ENCODE measurements around the gene KIF5A.

Gene KIF5A

DNA sequence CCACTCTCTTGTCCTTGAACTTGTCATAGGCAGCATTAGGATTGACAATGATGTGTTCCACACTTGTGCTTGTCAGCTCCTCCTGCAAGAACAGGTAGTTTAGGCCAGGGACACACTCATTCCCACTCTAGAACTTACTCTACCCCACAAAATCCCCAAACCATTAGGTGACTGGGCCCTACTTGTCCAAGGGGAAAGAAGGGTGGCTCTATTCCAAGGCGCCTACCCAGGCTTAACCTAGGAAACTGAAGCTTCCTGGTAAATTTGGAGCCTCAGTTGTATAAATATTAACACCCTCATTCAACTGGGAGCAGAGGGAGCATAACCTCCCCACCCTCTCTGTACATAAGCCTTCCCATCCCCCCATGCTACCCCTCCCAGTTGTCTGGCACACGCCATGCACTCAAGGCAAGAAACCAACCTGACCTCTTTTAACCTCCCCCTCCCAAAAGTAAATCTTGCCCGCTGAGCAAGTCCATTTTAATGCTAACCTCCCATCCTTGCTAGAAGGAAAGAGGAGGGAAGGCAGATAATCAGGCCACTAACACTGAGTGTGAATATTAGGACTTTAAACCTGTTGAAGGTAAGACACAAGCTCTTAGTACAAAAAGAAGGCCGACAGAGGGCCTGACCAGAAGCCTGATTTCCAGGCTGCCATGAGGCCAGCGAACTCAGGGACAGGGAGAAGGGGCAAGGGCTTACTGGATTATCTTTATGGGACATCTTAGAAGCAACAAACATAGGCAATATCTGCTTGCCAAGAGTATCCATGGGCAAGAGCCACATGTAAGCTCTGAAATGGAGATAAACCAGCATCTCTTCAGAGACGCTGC, 13.9 kb upstream of the KIF5A start:
- DNase-seq (ENCODE audit: low read depth): no peak

DNA sequence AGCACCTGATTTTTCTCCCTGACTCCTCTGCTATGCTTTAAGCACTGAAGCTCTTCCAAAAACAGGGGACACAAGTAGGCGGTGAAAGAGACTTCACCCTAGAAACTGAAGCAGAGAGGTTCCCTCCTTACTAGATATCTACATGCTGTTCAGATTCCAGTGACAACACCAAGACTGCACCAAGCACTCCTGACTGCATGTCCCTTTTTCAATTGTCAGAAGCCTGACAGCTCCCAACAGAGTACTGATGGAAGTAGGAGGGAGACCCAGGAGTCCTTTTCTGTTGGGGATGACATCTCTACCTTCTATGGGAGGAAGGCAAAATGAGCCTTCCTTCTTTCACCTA, 13.3 kb upstream of the KIF5A start:
- DNase-seq (ENCODE audit: low read depth): no peak

DNA sequence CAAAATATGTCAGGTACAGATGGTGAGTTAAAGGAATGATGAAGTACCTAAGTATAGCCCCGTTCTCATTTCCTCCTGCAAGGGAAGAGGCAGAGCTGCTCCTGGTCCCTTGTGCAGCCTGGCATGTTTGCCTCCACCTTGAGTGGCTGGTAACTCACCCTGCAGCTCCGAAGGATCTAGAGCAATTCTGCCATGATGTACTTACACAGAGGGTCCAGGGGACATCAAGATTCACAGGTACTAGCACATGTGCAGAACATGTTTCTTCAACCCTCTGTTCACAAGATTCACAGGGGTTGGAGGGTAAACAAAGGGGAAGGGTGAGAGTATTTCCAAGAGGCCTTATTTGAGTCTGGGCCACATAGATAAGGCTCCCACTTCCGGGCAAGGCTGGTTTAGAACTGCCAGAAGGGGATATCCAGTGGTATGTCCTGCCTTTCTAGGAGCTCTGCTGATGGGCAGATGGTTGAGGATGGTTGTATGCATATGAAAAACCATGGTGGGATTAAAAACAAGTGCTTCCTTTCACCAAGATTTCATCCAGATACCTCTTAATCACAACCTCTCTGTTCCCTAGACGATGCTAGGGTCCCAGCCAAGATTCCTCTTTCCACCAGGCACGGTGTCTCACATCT, 10.6 kb upstream of the KIF5A start:
- DNase-seq (ENCODE audit: low read depth): no peak

- DNase-seq (ENCODE audit: low read depth): no peak
Measured at GRCh38 chr12:57541001-57541400, 8.8 kb upstream of the KIF5A start.

GRCh38 chr12:57541717-57542116, 8.1 kb upstream of the KIF5A start:
- DNase-seq (ENCODE audit: low read depth): no peak

DNA sequence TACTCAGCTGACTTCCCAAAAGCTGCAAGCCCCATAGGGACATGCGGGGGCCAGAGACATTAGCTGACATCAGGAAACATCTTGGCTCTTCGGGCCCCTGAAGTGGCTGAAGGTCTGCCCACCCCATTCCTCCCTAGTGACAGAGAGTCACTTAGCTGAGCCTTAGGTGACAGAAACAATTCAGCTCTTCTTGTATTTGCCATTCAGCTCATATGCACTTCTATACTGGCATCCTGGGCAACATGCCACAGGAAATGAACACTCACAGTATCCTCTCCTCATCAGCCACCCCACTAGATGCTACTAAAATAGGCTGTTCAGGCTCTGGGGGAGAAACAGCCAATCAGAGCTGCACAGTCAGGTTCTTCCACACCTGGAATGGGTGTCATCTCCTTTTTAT, 6.3 kb upstream of the KIF5A start:
- DNase-seq (ENCODE audit: low read depth): no peak

GRCh38 chr12:57545809-57546437, 3.9 kb upstream of the KIF5A start:
- no peak for DNase-seq (ENCODE audit: low read depth)

DNA sequence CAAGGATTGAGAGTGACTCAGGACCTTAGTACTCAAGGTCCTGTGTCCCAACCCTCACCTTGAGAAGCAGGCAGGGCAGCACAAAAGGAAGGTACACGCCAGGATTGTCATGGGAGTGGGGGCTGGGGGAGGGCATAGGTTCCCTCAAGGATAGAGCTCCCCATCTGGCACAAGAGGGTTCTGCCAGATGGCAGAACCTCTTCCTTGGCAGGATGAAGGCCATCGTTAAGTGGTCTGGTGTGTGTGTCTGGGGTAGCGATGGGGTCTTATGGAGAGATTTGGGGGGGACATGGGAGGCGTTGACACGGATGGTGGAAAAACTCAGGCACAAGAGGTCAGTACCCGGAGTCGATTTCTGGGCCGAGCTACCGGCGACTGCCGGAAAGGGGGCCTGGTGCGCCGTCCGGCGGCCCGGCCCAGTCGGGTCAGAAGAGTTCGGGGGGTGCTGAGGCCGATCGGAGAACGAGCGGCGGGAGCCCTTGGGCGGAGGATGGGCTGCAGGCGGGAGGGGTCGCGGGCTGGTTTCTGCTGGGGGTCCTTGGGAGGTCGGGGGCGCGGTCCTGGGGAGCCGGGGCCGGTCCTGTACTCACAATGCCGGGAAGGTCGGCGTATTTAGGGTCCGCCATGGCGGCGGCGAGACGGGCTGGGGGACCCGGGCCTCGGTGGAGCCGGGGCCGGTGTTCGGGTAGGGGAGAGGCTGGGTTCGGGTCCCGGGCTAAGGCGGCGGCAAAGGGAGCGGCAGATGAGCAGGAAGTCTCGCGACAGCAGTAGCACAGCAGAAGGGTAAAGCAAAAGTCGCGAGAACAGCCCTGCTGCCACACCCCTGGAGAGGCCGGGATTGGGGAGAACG, 3.2 kb upstream of the KIF5A start, which contains the start of gene DCTN2:
Gene DCTN2 (minus strand): TSS at position 755 of the 850 bp plus-strand sequence. CDS start 129 bp downstream, at position 626.
- peak; percentile 85 for DNase-seq (ENCODE audit: low read depth)

GRCh38 chr12:57547288-57548012, 2.4 kb upstream of the KIF5A start:
- DNase-seq (ENCODE audit: low read depth): no peak

DNA sequence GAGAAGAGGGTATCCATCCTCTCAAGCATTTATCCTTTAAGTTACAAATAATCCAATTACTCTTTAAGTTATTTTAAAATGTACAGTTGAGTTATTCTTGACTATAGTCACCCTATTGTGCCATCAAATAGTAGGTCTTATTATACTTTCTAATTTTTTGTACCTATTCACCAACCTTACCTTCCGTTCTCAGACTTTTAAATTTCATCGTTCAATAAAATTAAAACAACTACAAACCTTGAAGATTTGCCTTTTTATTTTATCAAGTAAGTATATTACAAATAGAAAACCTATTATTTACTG, 1.9 kb upstream of the KIF5A start:
- DNase-seq (ENCODE audit: low read depth): no peak

DNA sequence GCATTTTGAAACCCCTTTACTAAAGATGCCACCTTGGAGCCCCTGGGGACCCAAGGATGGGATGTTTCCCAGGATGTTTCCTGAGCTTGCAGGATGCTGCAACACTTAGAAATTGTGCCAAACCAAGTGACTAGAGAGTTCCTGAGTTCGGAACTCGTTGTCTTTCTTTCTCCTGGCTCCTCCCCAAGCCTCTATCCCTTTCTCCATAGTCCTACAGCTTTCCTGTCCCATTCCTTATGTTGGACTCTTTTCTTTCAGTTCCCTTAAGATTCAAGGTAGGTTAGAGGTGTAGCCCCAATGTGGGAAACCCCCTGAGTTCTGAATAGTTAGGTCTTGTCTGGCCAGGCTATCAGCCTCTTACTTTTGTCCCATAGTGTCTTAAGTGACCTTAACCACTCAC, 1.4 kb upstream of the KIF5A start:
- no peak for DNase-seq (ENCODE audit: low read depth)

DNA sequence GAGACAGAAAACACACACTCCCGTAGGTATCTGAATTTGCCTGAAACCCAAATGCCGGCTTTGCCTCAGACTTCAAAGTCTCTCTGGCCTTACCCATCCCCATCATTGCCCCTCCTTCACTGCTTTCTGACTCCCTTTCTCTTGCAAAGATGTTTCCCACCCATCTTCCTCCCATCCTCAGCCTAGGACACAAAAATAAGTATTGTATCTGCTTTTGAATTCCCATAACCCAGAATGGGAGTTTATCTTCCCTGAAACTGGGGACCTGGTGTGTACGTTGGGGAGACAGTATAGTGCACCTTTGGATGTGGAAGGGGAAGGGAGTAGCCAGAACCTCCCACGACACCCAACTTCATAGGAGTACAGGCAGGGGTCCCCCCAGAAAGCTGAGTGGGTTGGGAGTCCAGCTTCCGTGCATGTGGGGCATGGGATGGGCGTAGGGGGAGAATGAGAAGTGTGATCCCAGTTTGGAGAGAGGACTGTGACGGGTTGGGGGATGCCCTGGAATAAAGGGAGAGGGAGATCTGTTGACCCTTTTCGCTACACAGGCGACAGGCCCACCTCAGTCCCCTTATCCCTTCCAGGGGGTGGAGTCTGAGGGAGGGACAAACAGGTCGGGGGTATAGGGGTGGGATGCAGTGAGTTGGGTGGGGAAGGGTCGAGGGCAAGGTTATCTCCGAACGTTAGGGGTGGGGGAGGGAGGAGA, 488 bp upstream of the KIF5A start:
- DNase-seq (ENCODE audit: low read depth): no peak

GRCh38 chr12:57550641-57551549, 1.1 kb downstream of the KIF5A start:
- DNase-seq (ENCODE audit: low read depth): no peak

GRCh38 chr12:57551637-57552305, 1.9 kb downstream of the KIF5A start:
- DNase-seq (ENCODE audit: low read depth): no peak

- no peak for DNase-seq (ENCODE audit: low read depth)
Measured at GRCh38 chr12:57552306-57552651, 2.4 kb downstream of the KIF5A start.

DNA sequence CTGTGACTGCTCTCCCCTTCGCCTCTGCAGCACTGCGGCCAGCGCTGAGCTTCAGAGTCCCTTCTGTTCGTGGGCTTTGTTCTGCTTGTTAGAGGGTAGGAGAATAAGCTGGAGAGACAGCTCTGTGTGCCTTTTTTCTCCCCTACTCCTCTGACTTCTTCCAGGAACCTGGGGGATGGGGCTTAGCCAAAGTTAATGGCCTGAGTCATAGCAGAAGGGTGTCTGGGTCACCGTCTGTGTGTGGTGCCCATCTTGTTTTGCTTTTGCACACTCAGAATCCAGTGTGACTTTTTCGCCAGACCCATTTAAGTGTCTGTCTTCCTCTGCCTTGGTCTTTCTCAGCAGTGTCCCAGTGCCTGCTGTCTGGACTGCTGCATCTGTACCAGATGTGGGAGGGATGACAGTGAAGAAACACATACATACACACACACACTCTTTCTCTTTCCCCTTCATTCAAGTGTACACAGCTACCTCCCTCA, 3.0 kb downstream of the KIF5A start:
- no peak for DNase-seq (ENCODE audit: low read depth)

DNA sequence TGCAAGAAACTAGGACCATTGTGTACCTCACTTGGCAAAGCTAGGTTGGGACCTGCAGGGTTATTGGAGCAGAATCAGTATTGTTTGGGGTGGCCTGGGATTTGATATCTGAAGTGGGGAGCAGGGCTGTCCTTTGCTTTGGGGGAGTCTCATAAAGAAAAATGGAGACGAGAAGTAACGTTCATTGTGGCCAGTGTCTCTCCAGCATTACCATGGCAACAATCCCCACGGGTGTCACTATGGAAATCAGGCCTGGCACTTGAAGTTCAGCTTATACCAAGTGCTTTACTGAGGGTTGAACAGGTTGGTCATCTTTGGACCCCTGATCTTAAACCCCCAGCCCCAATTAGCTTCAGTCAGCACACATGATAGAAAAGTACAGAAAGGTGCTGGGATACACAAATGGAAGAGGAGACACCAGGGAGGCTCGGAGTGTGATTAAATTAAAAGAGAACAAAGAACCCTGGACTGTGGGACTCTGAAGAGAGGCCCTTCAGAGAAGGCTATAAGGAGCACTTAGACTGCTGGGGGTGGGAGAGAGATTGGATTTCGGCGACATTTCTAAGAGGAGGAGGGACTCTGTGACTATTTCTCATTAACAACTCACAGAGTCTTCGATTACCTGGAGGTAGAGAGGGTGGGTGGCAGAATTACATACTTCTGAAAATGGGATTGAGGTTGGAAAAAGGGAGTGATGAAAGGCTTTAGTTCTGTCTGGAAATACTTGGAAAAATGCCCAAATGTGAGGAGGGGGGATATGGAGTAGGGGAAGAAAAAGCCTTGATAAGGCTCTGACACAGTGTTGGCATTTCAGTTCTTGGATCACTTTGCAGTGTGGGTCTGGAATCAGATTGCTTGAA, 3.7 kb downstream of the KIF5A start:
- DNase-seq (ENCODE audit: low read depth): no peak

DNA sequence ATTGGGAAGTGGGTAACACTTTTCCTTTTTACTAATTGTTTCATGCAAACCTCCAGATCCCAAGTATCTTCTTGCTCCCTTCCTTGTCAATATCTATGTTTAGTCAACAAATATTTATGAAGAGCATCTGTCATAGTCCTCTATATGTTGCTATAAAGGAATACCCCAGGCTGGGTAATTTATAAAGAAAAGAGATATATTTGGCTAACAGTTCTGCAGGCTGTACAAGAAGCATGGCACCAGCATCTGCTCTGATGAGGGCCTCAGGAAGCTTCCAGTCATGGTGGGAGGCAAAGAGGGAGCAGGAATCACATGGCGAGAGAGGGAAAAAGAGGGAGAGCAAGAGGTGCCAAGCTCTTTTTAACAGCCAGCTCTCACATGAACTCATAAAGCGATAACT, 4.6 kb downstream of the KIF5A start:
- no peak for DNase-seq (ENCODE audit: low read depth)

- no peak for DNase-seq (ENCODE audit: low read depth)
Measured at GRCh38 chr12:57554897-57555296, 5.1 kb downstream of the KIF5A start.
